H1 (cell line): ENCODE measurements around the gene PSMC3IP. TPM values are rescaled to one million over a fixed set of nuclear protein-coding genes. Genes with fewer than 3 reads are reported as not detected.
A peak's percentile ranks its signal among the peaks of the same experiment; 100 is the strongest.

Experiments
- CTCF ChIA-PET: fragments of 300-600 bp; sonication (Branson Sonifier 250); formaldehyde crosslinking; loops from one replicate; lab custom pipeline; 2021; ENCODE audit not compliant: partially characterized antibody; lab: Charles Lee
- POLR2A ChIA-PET: fragments of 300-600 bp; sonication (Branson Sonifier 250); formaldehyde crosslinking; loops from one replicate; lab custom pipeline; 2021; ENCODE audit warnings: inconsistent platforms; ENCODE audit not compliant: partially characterized antibody; lab: Charles Lee
- DNase-seq, 2 experiments: peaks; one replicate each; pipeline versions ENCODE4 v3.0.0 to v3.0.0-alpha.2; 2010 to 2022; ENCODE audit warnings: low spot score in 2 of 2, low read depth in 1 of 2, mixed read lengths in 1 of 2
- FAIRE-seq: peaks from 2 replicates; lab custom pipeline; 2011; peaks lifted over from hg19 to GRCh38; lab: Jason Lieb, UNC
- H2AFZ ChIP-seq: 2 replicates; pipeline ENCODE4 v1.8.1; 2012; ENCODE audit warnings: low read length, inconsistent platforms
- H2AK5ac ChIP-seq: 2 replicates; pipeline ENCODE4 v1.6.1; 2013; ENCODE audit warnings: low read depth, low read length
- H2BK120ac ChIP-seq: replicated peaks from 2 replicates; pipeline ENCODE3; 2013; ENCODE audit warnings: low read depth, low read length, inconsistent platforms
- H2BK12ac ChIP-seq: 2 replicates; pipeline ENCODE4 v1.6.1; 2013; ENCODE audit warnings: low read depth, low read length
- H2BK15ac ChIP-seq: 2 replicates; pipeline ENCODE4 v1.6.1; 2013; ENCODE audit warnings: low read length
- H2BK20ac ChIP-seq: 2 replicates; pipeline ENCODE4 v1.6.1; 2013; ENCODE audit warnings: low read length
- H2BK5ac ChIP-seq: 2 replicates; pipeline ENCODE4 v1.6.1; 2013; ENCODE audit warnings: low read depth, low read length
- H3K14ac ChIP-seq: 2 replicates; pipeline ENCODE4 v1.6.1; 2013; ENCODE audit warnings: inconsistent platforms; ENCODE audit not compliant: insufficient read length
- H3K18ac ChIP-seq: 2 replicates; pipeline ENCODE4 v1.6.1; 2013; ENCODE audit warnings: low read length; ENCODE audit errors: extremely low read depth
- H3K23ac ChIP-seq: 2 replicates; pipeline ENCODE4 v1.6.1; 2013; ENCODE audit warnings: inconsistent platforms; ENCODE audit not compliant: insufficient read length
- H3K23me2 ChIP-seq: 2 replicates; pipeline ENCODE4 v1.6.1; 2013; ENCODE audit warnings: low read depth, low read length
- H3K27ac ChIP-seq: 2 replicates; pipeline ENCODE4 v1.6.1; 2011; ENCODE audit warnings: low read depth, low read length, inconsistent platforms
- H3K27me3 ChIP-seq, 4 experiments: replicated peaks in 1 of 4; 1 replicate in 1 of 4; 2 replicates in 3 of 4; pipeline versions ENCODE4 v1.6.1 to v1.8.1; 2011 to 2013; ENCODE audit warnings: low read length in 3 of 4, mild to moderate bottlenecking in 3 of 4, inconsistent platforms in 2 of 4, mixed read lengths in 2 of 4, moderate library complexity in 1 of 4; ENCODE audit not compliant: control insufficient read depth in 3 of 4, insufficient read depth in 3 of 4; ENCODE audit errors: extremely low read depth in 1 of 4
- H3K36me3 ChIP-seq, 4 experiments: 2 replicates each; pipeline versions ENCODE4 v1.6.1 to v1.8.1; 2011 to 2013; ENCODE audit warnings: mild to moderate bottlenecking in 4 of 4, low read length in 3 of 4, moderate library complexity in 2 of 4, control low read depth in 1 of 4, inconsistent platforms in 1 of 4; ENCODE audit not compliant: insufficient read depth in 4 of 4, control insufficient read depth in 2 of 4
- H3K4ac ChIP-seq: replicated peaks from 2 replicates; pipeline ENCODE3; 2013; ENCODE audit warnings: low read length, low read depth, mixed read lengths, inconsistent platforms; ENCODE audit not compliant: insufficient read length
- H3K4me1 ChIP-seq, 4 experiments: replicated peaks in 1 of 4; 1 replicate in 1 of 4; 2 replicates in 3 of 4; pipeline versions ENCODE4 v1.6.1 to v1.8.1; 2011 to 2013; ENCODE audit warnings: low read length in 3 of 4, inconsistent platforms in 2 of 4, mixed read lengths in 1 of 4; ENCODE audit not compliant: insufficient read depth in 4 of 4, control insufficient read depth in 3 of 4
- H3K4me2 ChIP-seq, 2 experiments: 2 replicates each; pipeline versions ENCODE4 v1.6.1 to v1.8.1; 2011 to 2013; ENCODE audit warnings: low read depth in 2 of 2, low read length in 2 of 2, control low read depth in 1 of 2, inconsistent platforms in 1 of 2, mild to moderate bottlenecking in 1 of 2; ENCODE audit not compliant: insufficient read depth in 1 of 2
- H3K4me3 ChIP-seq, 4 experiments: fragments of 200-600, 300-600 bp in 1 of 4; sonication (generic), shearing (Covaris generic), sonication (Bioruptor Twin) in 1 of 4; 2 replicates each; pipeline versions ENCODE4 v1.5.1 to v1.8.1; 2011 to 2016; ENCODE audit warnings: low read length in 4 of 4, low read depth in 3 of 4, control low read depth in 2 of 4, inconsistent platforms in 2 of 4, mild to moderate bottlenecking in 2 of 4, mixed read lengths in 1 of 4, moderate library complexity in 1 of 4; ENCODE audit not compliant: insufficient read depth in 2 of 4; ENCODE audit errors: extremely low read depth in 1 of 4
- H3K56ac ChIP-seq: replicated peaks from 2 replicates; pipeline ENCODE3; 2013; ENCODE audit warnings: low read depth, mild to moderate bottlenecking, mixed read lengths, low read length, inconsistent platforms; ENCODE audit not compliant: insufficient read length
- H3K79me1 ChIP-seq: 2 replicates; pipeline ENCODE4 v1.6.1; 2013; ENCODE audit warnings: low read depth, low read length, control low read depth
- H3K79me2 ChIP-seq, 2 experiments: 2 replicates each; pipeline versions ENCODE4 v1.6.1 to v1.8.1; 2012 to 2013; ENCODE audit warnings: low read length in 2 of 2, mild to moderate bottlenecking in 2 of 2, inconsistent platforms in 1 of 2; ENCODE audit not compliant: insufficient read depth in 2 of 2, control insufficient read depth in 1 of 2
- H3K9ac ChIP-seq, 4 experiments: replicated peaks in 1 of 4; 1 replicate in 1 of 4; 2 replicates in 3 of 4; pipeline versions ENCODE4 v1.6.1 to v1.8.1; 2011 to 2013; ENCODE audit warnings: low read depth in 3 of 4, low read length in 3 of 4, control low read depth in 2 of 4, mild to moderate bottlenecking in 2 of 4, moderate library complexity in 2 of 4, inconsistent platforms in 1 of 4; ENCODE audit errors: extremely low read depth in 1 of 4
- H3K9me3 ChIP-seq, 2 experiments: 2 replicates each; pipeline versions ENCODE4 v1.6.1 to v1.8.1; 2012 to 2013; ENCODE audit warnings: mild to moderate bottlenecking in 2 of 2, moderate library complexity in 2 of 2, control low read depth in 1 of 2, inconsistent platforms in 1 of 2, low read depth in 1 of 2, low read length in 1 of 2, mixed read lengths in 1 of 2; ENCODE audit not compliant: insufficient read depth in 2 of 2
- H4K20me1 ChIP-seq, 2 experiments: replicated peaks in 1 of 2; 2 replicates each; pipeline versions ENCODE3 to v1.8.1; 2011 to 2013; ENCODE audit warnings: inconsistent platforms in 2 of 2, low read length in 2 of 2, mild to moderate bottlenecking in 1 of 2; ENCODE audit not compliant: insufficient read depth in 2 of 2, control insufficient read depth in 1 of 2
- H4K5ac ChIP-seq: 2 replicates; pipeline ENCODE4 v1.6.1; 2013; ENCODE audit warnings: low read length, low read depth, mixed read lengths, inconsistent platforms; ENCODE audit not compliant: insufficient read length
- H4K8ac ChIP-seq: 2 replicates; pipeline ENCODE4 v1.8.0; 2013; ENCODE audit warnings: mild to moderate bottlenecking, moderate library complexity, low read length, inconsistent platforms; ENCODE audit not compliant: insufficient read depth; ENCODE audit errors: extremely low read depth
- H4K91ac ChIP-seq: replicated peaks from 2 replicates; pipeline ENCODE3; 2013; ENCODE audit warnings: low read length, mixed read lengths, inconsistent platforms; ENCODE audit not compliant: insufficient read length
- ASH2L ChIP-seq: fragments of 200-600, 300-600 bp; sonication (generic); IDR thresholded peaks from one replicate; pipeline ENCODE4 v1.7.1; 2017; ENCODE audit warnings: low read length
- CHD2 ChIP-seq: IDR thresholded peaks from 2 replicates; pipeline ENCODE4 v1.6.1; 2012; ENCODE audit warnings: low read length, improper control_type of control experiment
- CREB1 ChIP-seq: IDR thresholded peaks from 2 replicates; pipeline ENCODE4 v1.6.1; 2012; ENCODE audit warnings: inconsistent platforms
- CTBP2 ChIP-seq: IDR thresholded peaks from 2 replicates; pipeline ENCODE4 v1.7.0; 2011; ENCODE audit warnings: borderline replicate concordance, mild to moderate bottlenecking, moderate library complexity, mixed read lengths, low read length; ENCODE audit not compliant: insufficient read depth, insufficient read length
- FOSL1 ChIP-seq: IDR thresholded peaks from 2 replicates; pipeline ENCODE4 v1.6.1; 2011; ENCODE audit warnings: mild to moderate bottlenecking, low read depth, low read length, moderate library complexity; ENCODE audit not compliant: insufficient read depth
- JUND ChIP-seq: IDR thresholded peaks from 2 replicates; pipeline ENCODE4 v1.6.1; 2011; ENCODE audit warnings: mild to moderate bottlenecking, improper control_type of control experiment, low read length
- KDM4A ChIP-seq: IDR thresholded peaks from one replicate; pipeline ENCODE4 v1.7.1; 2012; ENCODE audit warnings: low read depth, mild to moderate bottlenecking, moderate library complexity, low read length, inconsistent platforms; ENCODE audit not compliant: severe bottlenecking
- MAX ChIP-seq: IDR thresholded peaks from 2 replicates; pipeline ENCODE4 v1.6.1; 2012; ENCODE audit warnings: inconsistent platforms
- RNF2 ChIP-seq: fragments of 200-900, 300-1000 bp; sonication (generic); IDR thresholded peaks from 2 replicates; pipeline ENCODE4 v1.7.1; 2016; ENCODE audit warnings: borderline replicate concordance, low read depth, mild to moderate bottlenecking, antibody characterized with exemption, low read length; ENCODE audit not compliant: poor library complexity, severe bottlenecking; ENCODE audit errors: missing control alignments
- TAF7 ChIP-seq: optimal IDR thresholded peaks from 2 replicates; pipeline ENCODE3; 2011; ENCODE audit warnings: low read depth, mild to moderate bottlenecking, inconsistent platforms, low read length, moderate library complexity, borderline replicate concordance
- USF2 ChIP-seq: IDR thresholded peaks from 2 replicates; pipeline ENCODE4 v1.6.1; 2011; ENCODE audit warnings: low read length, improper control_type of control experiment
- WGBS, 2 experiments: shearing (Covaris generic) in 1 of 2; methylation state at CpG; one replicate each; pipeline versions ENCODE4 v1.1.6 to v1.1.7; 2013 to 2015; ENCODE audit warnings: low lambda C conversion rate in 2 of 2, mixed read lengths in 2 of 2, inconsistent platforms in 1 of 2, low coverage in 1 of 2, missing lambda C conversion rate in 1 of 2; ENCODE audit not compliant: insufficient replicate concordance in 2 of 2, insufficient coverage in 1 of 2, insufficient read length in 1 of 2; ENCODE audit errors: extremely low coverage in 1 of 2, missing lambda C conversion rate in 1 of 2; 5-methylcytosine and 5-hydroxymethylcytosine counted together
- polyA plus RNA-seq, 7 experiments: library from polyadenylated mRNA; depleted of rRNA in 3 of 7; stranded (reverse) in 5 of 7; unstranded in 2 of 7; fragments of >200 nt in 5 of 7; fragments of 200-250 nt in 2 of 7; gene quantifications; 1 replicate in 5 of 7; 2 replicates in 1 of 7; 4 replicates in 1 of 7; pipeline versions ENCODE4 v1.2.1 to v1.2.3, GENCODE V29; 2011 to 2013; ENCODE audit warnings: missing spikeins in 2 of 7, mixed read lengths in 2 of 7
- total RNA-seq: library from RNA; stranded (reverse); fragmentation: NEBNext Ultra II Directional; extraction: Animal tissue kit (Norgen Biotek cat#: 25700); gene quantifications from 2 replicates; pipeline ENCODE4 v1.2.1, GENCODE V29; 2021

The PSMC3IP gene
- total and polyA plus RNA-seq, 2 of the 8 experiments (the other 6 are each of a cell fraction or from before 2014, with no cell fraction given), result 11.5 to 21.9 TPM

- Histone ChIP-seq H3K18ac (peak within 1 kb of the TSS; percentile 96), H3K79me1 (no peaks in the 10 kb centered on the region; the same call in 1 of the 2 replicates), H3K14ac (no peak within 1 kb of the TSS), H3K9ac (peak within 1 kb of the TSS; percentile 56 to 88 (median 66)), H3K79me2 (no peaks in the 10 kb centered on the region), H3K9me3 (no peaks in the 10 kb centered on the region), H3K4me1 (peaks cover 0 to 15% (median 13%) of the 10 kb centered on the region in 4 experiments; a peak in 6 of 7 replicates), H2BK20ac (peak within 1 kb of the TSS; percentile 80; the same call in 1 of the 2 replicates), H3K27ac (peak within 1 kb of the TSS; percentile 66), H3K4me2 (peak within 1 kb of the TSS; percentile 94 to 95), H3K56ac (peak within 1 kb of the TSS; percentile 34), H2BK15ac (peak within 1 kb of the TSS; percentile 75; the same call in 1 of the 2 replicates), H3K27me3 (peaks cover 0 to 6% (median 0%) of the 10 kb centered on the region in 4 experiments; a peak in 2 of 7 replicates), H2BK120ac (peak within 1 kb of the TSS; percentile 56), H3K4ac (peak within 1 kb of the TSS; percentile 97), H4K5ac (peak within 1 kb of the TSS; percentile 70), H3K23ac (no peak within 1 kb of the TSS), H2BK5ac (peak within 1 kb of the TSS; percentile 93), H3K4me3 (peak within 1 kb of the TSS; percentile 50 to 72 (median 62)), H3K23me2 (peaks cover 9% of the 10 kb centered on the region), H2BK12ac (peak within 1 kb of the TSS; percentile 96; the same call in 1 of the 2 replicates), H2AFZ (0 out of 2 replicates have a peak within 1 kb of the TSS, but pooled peaks have one; percentile 3), H2AK5ac (peak within 1 kb of the TSS; percentile 70; the same call in 1 of the 2 replicates), H4K91ac (peak within 1 kb of the TSS; percentile 45), H3K36me3 (peaks cover 0 to 6% (median 2%) of the 10 kb centered on the region in 4 experiments; a peak in 2 of 8 replicates), H4K8ac (peak within 1 kb of the TSS; percentile 95), H4K20me1 (peaks cover 1 to 2% of the 10 kb centered on the region in 2 experiments)
- DNase-seq, result peak in 1 of 2 experiments; percentile 93
- WGBS, 2 experiments, result 3% methylated on average over 29 of the region's 40 CpGs; no CpG with 5 or more reads in 1 of the 2 experiments
- ChIA-PET POLR2A (interaction anchor here (0.8 to 4.3 kb wide), 12 partner anchors 9 to 263 kb away, joined by 3 to 43 read pairs (median 4); partner anchors contain the start of genes CAVIN1, CNTD1, COA3 and COASY), CTCF (interaction anchor here (1.0 to 5.1 kb wide), 5 partner anchors 9 to 19 kb away, joined by 4 to 28 read pairs (median 10); no protein-coding TSS in a partner anchor)
- FAIRE-seq, result no peak
- no peak for TF ChIP-seq JUND
- TF ChIP-seq FOSL1, result no peak
- TF ChIP-seq ASH2L, result peak; percentile 9
- no peak for TF ChIP-seq CHD2
- TF ChIP-seq KDM4A, result peak; percentile 54
- no peak for TF ChIP-seq CREB1
- TF ChIP-seq USF2, result peak; percentile 90
- TF ChIP-seq RNF2, result no peak
- TF ChIP-seq CTBP2, result no peak
- TF ChIP-seq TAF7, result peak; percentile 16
- peak; percentile 80 for TF ChIP-seq MAX
These were observed 41.5 kb downstream of the PSMC3IP start, which contains the start of gene NAGLU for GRCh38 chr17:42536048-42536371. NAGLU (plus strand) TSS chr17:42536241; CDS start chr17:42536273, 32 bp downstream.
